DND-41 (cell line): ENCODE data around the gene TRAK1.

Experiments
- CTCF ChIP-seq: IDR thresholded peaks from 2 replicates; pipeline ENCODE4 v1.5.1; 2012; ENCODE audit warnings: borderline replicate concordance, low read length, moderate library complexity, mild to moderate bottlenecking; ENCODE audit not compliant: poor library complexity, severe bottlenecking; ENCODE audit errors: extremely low read depth
- EZH2 ChIP-seq: IDR thresholded peaks from 3 replicates; pipeline ENCODE4 v1.6.1; 2012; ENCODE audit warnings: borderline replicate concordance, low read depth, mild to moderate bottlenecking, moderate library complexity, low read length, inconsistent platforms; ENCODE audit not compliant: severe bottlenecking

- TF ChIP-seq EZH2 (no peak), CTCF (no peak)
Measured at GRCh38 chr3:42133500-42134298, 42.5 kb downstream of the TRAK1 start.
